ENCODE data around the gene BTC.
A peak's percentile ranks its signal among the peaks of the same experiment; 100 is the strongest.
"Not testable (repeated sequence)": the region's sequence is repeated elsewhere in the genome, so short reads cannot be mapped to it uniquely, and the experiment has no call there.

The BTC gene

GRCh38 chr4:74794382-74795010, at the start of gene BTC:
Gene BTC, minus strand, starts transcription at chr4:74794523. Its CDS starts 198 bp downstream, at chr4:74794325.
- no peak for DNase-seq (ENCODE audit: low read depth, low spot score)
- H3K27ac ChIP-seq: peak within 1 kb of the TSS; percentile 40

- H3K27ac ChIP-seq: no peak overlapping the region
- DNase-seq (ENCODE audit: low read depth, low spot score): no peak
Observed at GRCh38 chr4:74840936-74841509, 46.7 kb upstream of the BTC start.

GRCh38 chr4:74838746-74839370, 44.5 kb upstream of the BTC start:
- H3K27ac ChIP-seq: no peak overlapping the region
- no peak for DNase-seq (ENCODE audit: low read depth, low spot score)

GRCh38 chr4:74830928-74831327, 36.6 kb upstream of the BTC start:
- no peak for DNase-seq (ENCODE audit: low read depth, low spot score)
- H3K27ac ChIP-seq: no peak overlapping the region

GRCh38 chr4:74823194-74823593, 28.9 kb upstream of the BTC start:
- no peak overlapping the region for H3K27ac ChIP-seq
- DNase-seq (ENCODE audit: low read depth, low spot score): no peak

GRCh38 chr4:74822603-74823002, 28.3 kb upstream of the BTC start:
- no peak for DNase-seq (ENCODE audit: low read depth, low spot score)
- no peak overlapping the region for H3K27ac ChIP-seq

GRCh38 chr4:74821541-74821940, 27.2 kb upstream of the BTC start:
- DNase-seq (ENCODE audit: low read depth, low spot score): no peak
- H3K27ac ChIP-seq: no peak overlapping the region

GRCh38 chr4:74814052-74814451, 19.7 kb upstream of the BTC start:
- no peak for DNase-seq (ENCODE audit: low read depth, low spot score)
- H3K27ac ChIP-seq: no peak overlapping the region

GRCh38 chr4:74812056-74812455, 17.7 kb upstream of the BTC start:
- DNase-seq (ENCODE audit: low read depth, low spot score); H3K27ac ChIP-seq: not testable (repeated sequence)

GRCh38 chr4:74805601-74806000, 11.3 kb upstream of the BTC start:
- DNase-seq (ENCODE audit: low read depth, low spot score): no peak
- H3K27ac ChIP-seq: no peak overlapping the region

- DNase-seq (ENCODE audit: low read depth, low spot score): no peak
- H3K27ac ChIP-seq: no peak overlapping the region
Observed at GRCh38 chr4:74800310-74800709, 6.0 kb upstream of the BTC start.

- no peak for DNase-seq (ENCODE audit: low read depth, low spot score)
- no peak overlapping the region for H3K27ac ChIP-seq
Observed at GRCh38 chr4:74796631-74797030, 2.3 kb upstream of the BTC start.

- no peak for DNase-seq (ENCODE audit: low read depth, low spot score)
- peak overlapping the region; percentile 40 for H3K27ac ChIP-seq
Observed at GRCh38 chr4:74793757-74794381, 454 bp downstream of the BTC start.

GRCh38 chr4:74790652-74791051, 3.7 kb downstream of the BTC start:
- no peak for DNase-seq (ENCODE audit: low read depth, low spot score)
- no peak overlapping the region for H3K27ac ChIP-seq

- no peak for DNase-seq (ENCODE audit: low read depth, low spot score)
- no peak overlapping the region for H3K27ac ChIP-seq
Observed at GRCh38 chr4:74789518-74789917, 4.8 kb downstream of the BTC start.

- DNase-seq (ENCODE audit: low read depth, low spot score): no peak
Observed at GRCh38 chr4:74777531-74777930, 16.8 kb downstream of the BTC start.

GRCh38 chr4:74772783-74773182, 21.5 kb downstream of the BTC start:
- H3K27ac ChIP-seq: no peak overlapping the region
- no peak for DNase-seq (ENCODE audit: low read depth, low spot score)

More at GRCh38 chr4:74777531-74777930, 16.8 kb downstream of the BTC start:
- no peak overlapping the region for H3K27ac ChIP-seq

GRCh38 chr4:74772106-74772505, 22.2 kb downstream of the BTC start:
- no peak for DNase-seq (ENCODE audit: low read depth, low spot score)
- no peak overlapping the region for H3K27ac ChIP-seq

GRCh38 chr4:74770226-74770910, 24.0 kb downstream of the BTC start:
- H3K27ac ChIP-seq: no peak overlapping the region
- no peak for DNase-seq (ENCODE audit: low read depth, low spot score)

GRCh38 chr4:74768857-74769525, 25.3 kb downstream of the BTC start:
- no peak overlapping the region for H3K27ac ChIP-seq
- DNase-seq (ENCODE audit: low read depth, low spot score): peak; percentile 24
